CD4-positive, alpha-beta T cell treated with Interleukin-17A for 1 hour (primary cell): ENCODE results near the gene HRK.
A peak's percentile ranks its signal among the peaks of the same experiment; 100 is the strongest.

Experiments used
- DNase-seq: peaks from one replicate; pipeline ENCODE4 v3.0.0-alpha.2; 2020

Gene HRK

DNA sequence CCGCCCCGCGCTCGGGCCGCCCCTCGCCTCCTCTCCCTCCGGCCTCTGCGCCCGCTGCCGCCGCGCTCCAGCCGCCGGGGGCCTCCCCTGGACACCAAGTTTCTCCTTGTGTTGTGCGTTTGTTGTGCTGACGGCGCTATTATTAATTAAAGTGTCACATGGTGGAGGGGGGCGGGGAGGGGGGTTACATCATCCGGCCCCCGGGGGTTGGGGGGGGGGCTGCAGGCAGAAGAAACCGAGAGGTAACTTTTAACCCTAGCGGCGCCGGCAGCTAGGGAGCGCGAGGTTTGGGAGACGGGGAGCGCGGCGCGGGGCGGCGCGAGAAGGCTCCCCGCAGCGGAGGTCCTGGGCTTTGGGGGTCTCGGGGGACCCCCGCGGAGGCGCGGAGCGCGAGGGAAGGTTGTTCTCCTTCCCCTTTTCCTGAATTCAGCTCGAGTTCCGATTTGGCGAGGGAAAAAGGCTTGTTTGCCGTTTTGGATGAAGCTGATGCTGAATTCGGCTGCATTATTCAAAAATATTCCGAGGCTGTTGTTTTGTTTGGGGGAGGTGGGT lies at the start of gene HRK:
HRK (minus strand) TSS at position 117 of the 552 bp plus-strand sequence. CDS start 134 bp downstream, outside the sequence.
- no peak for DNase-seq

DNA sequence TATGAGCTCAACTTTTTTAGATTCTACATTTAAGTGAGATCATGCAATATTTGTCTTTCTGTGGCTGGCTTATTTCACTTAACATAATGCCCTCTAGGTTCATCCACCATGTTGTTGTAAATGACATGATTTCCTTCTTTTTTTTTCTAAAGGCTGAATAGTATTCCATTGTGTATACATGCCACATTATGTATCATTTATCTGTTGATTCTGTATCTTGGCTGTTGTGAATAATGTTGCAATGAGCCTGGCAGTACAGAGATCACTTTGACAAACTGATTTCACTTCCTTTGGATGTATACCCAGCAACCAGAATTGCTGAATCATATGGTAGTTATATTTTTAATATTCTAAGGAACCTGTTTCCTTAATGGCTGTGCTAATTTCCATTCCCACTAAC lies 48.6 kb upstream of the HRK start:
- no peak for DNase-seq

DNA sequence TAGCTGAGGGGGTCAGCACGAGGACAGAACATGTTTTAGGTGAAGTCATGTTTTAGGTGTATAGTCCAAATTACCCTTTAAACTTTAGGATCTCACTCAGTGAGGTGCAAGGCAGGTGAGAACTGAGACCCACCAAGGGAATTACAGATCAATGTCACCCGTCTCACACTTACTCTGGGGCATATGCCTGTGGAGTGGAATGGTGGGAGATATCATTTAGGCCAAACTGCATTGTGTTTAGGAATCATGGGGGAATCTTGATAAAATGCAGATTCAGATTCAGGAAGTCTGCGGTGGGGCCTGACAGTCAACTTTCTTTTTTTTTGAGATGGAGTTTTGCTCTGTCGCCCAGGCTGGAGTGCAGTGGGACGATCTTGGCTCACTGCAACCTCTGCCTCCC lies 47.3 kb upstream of the HRK start:
- DNase-seq: no peak

DNA sequence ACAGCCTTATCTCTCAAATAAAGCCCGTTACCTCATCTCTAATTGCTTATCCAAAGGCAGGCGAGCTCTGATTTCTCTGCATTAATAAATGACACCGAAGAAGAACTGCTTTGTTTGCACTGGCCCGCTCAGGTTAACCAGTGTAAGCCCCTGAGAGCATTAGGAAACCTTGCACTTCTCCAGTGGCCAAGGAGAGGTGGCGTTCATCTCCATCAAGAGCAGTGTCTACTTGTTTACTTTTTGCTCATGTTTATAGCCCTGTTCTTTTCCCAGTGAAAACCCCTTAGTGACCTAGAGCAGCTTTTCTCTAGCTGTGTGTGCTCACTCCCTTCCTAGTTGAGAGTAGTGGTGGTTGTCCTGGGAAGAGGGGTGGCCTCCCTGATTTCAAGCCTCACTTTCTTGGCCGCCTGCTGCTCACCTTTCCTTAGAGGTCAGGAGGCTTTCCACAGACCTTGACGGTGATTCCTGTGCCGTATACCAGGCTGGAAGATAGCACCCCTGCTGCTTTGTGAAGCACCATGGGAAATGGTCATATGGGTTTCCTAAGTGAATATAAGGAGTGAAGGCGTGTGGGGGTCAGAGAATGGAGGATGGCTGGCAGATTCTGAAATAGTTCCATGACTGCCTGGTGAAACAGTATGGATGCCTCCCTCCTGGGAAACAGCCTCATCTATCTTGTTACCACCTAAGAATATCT lies 46.2 kb upstream of the HRK start:
- DNase-seq: no peak

DNA sequence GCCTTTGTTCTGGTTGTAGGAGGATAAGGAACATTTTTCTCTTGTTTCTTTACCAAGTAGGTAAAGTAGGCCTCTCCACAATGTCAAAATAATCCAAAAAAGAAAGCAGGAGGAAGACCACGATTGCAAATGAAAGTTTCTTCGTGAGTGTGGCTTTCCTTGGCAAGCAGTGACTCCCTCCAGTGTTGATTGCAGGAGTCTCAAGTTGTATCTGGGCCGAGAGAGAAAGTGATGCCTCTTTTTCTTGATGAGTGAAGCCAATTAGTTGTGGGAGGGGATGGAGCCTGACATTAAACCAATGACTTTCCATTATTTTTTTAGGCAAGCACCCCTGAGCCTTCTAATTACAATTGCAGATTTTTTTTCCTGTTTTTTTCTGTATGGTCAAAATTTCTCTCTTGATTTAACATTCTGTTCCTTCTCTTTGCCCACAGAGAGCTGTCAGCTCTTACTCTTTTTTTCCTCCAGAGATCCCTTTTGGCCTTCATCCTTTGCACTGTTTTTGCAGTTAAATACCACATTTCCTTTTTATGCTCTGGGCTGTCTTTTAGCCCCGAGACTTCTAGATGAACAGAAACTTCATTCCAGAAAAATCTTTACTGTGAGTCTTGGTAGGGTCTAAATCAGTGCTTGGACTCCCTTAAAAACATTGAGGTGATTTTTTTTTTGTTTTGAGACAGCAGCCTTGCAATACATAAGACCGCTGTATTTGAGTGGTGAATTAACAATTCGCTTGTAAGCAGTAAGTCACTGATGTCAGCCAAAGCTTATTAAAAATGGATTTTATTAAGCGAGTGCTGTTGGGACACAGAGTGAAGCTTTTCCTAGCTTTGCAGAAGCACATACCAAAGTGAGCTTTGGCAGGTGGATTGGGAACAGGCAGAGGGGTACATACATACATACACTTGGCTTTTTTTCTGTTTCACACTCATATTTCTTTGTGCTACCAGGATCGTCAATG lies 45.3 kb upstream of the HRK start:
- no peak for DNase-seq

DNA sequence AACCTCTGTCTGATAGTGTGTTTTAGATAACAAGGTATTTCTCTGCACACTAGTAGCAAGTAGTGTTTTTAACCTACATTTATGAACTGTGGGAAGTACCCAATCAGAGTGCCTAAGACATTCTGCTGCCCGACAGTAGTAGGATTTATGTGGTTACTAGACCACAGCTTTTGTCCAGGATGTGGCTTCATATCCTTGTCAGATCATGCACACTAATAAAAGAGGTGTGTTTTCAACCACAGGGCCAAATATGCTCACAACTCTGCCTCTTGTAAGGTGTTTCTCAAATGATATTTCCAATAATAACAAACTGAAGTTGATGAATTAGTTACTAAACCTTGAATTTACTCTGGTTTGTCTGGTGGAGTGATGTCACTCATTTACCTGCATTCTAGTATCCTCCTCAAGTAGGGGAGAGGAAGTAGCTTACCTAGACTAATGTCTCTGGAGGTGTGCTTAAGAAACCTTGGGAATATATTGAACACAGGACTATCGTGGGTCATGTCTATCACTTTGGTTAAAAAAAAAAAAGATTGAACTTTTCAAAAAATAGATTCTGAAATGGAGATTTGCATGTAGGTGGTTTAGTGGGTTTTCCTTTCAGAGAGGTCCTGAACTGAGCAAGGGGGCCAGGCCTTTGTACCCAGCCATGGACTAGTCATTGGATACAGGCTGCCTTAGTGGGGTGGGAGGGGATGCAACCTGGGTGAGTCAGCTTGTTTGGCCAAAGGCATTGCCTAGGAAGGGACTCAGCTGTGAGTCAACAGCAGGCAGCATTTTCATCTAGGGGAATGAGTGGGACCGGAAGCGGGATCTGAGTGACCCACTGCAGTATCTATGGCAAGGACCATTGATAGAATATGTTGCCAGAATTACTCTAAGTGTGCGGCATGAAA lies 43.6 kb upstream of the HRK start:
- peak; percentile 87 for DNase-seq

DNA sequence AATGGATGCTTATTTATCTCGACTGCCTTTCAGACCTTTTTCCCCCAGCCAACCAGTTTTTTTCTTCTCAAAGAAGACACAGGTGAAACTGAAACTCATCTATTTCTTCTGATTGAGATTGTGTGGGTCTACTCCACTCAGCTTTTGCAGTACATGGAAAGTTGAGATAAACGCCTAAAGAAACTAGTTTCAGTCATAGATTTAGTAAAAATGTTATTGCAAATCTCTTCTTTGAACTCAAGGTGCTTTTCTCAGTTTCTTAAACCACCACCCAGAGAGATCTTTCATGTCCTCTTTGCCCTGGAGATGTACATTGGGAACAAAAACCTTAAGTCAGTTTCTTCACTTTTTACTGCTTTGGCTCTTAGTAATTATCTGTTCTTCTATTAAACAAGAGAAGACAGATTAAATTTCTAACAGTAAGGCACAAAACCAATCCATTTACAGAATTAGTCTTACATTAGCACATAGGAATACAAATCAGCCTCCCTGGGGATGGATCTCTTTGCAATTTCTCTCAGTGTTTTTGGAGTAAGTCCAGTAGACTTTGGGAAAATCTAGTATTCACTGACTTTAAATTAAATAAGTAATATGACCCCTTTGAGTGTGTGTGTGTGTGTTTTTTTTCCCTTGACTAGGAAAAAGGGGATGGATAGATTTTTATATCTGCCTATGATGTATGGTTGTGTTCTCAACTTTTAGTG lies 41.1 kb upstream of the HRK start:
- DNase-seq: peak; percentile 8

DNA sequence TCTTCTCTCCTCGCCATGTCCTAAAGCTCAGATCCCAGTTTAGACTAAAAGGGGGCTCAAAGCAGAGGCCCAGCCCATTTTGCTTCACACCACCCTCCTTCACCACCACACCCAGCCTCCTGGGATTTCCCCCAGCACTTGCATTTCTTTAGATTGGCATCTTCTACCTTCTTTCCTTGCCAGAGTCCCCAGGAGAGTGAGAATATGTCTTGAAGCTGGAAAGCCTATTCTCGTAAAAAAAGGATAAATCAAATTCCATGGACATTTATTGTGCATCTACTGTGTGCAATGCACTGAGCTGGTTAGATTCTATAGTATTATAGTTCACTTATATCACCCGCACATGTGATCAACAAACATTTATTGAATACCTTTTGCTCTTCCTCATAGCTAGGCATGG lies 39.7 kb upstream of the HRK start:
- no peak for DNase-seq

DNA sequence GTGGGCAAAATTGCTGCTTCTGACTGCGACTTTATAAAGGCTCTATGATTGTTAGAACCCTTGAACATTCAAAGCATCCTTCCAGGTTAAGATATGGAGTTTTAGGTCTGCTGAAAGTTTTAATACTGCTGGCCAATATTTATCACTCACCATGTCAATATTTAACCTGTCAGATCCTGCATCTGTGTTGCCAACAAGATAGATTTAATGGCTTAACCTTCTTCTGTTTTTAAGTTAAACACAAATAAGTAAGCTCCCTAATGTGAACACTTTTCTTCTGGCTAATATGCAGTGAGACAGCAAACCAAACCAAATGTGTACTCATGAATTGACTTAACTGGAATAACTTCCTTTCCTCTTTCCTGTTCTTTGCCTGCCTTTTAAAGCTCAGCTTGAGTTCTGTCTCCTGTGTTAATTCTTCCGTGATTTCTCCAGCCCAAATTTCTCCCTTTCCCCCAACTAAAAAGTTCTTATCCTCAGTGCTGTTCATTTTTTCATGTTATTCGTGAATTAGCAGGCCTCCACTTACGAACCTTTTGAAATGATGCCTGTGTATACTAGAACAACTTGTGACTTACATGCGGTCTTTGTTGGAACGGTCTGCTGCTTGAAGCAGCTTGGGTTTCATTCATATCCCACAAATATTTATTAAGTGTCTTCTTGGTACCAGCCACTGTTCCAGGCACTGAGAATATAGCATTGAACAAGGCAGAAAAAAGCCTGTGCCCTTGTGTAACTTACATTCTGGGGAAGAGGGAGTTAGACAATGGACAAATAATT lies 38.7 kb upstream of the HRK start:
- DNase-seq: no peak

DNA sequence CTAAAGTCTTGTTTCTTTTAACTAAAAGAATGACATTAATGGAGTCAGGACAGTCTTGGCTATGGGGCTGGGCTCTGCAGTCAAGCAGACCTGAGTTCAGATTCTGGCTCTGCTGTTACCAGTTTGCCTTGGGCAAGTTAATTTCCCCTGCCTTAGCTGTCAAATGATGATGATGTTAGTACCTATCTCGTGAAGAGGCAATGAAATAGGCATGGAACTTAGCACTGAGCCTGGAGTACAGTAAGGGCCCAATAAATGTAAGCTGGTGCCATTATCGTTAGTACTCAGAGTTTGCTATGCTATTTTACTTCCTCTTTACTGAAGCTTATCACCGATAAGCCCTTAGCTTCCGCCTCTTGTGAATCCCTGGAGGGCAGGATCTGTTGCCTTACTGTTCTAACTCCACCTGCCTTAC lies 38.0 kb upstream of the HRK start:
- no peak for DNase-seq

DNA sequence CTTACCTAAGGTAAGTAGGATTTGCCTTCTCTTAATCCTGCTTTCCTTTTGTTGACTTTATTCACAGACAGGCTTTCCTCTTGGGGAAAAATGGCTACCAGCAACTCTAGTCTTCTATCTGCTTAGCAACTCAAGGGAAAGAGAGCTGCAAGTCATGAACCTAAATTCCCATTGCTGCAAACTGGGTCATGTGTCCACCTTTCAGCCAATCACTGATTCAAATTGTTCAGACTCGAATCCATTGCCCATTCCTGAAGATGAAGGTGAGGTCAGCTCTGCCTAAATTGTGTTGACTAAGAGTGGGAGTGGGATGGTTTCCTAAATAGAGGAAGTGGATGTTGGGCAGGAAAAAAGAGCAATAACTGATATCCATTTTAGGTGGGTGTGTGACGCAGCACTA lies 37.2 kb upstream of the HRK start:
- no peak for DNase-seq

DNA sequence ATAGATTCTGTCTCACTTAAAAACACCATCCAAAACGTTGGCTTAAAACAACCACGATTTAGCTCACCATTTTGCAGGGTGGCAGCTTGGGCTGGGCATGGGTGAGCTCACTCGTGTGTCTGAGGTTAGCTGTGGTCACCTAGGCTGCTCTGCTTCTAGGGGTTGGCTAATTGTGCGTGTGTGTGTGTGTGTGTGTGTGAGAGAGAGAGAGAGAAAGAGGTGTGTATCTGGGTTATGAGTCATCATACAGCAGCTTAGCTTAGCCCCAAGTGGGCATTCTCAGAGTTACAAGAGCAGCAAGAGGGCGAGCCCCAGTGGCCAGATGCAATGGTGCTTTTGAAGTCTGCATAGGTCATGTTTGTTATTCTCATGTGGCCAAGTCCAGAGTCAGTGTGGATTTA lies 35.5 kb upstream of the HRK start:
- peak; percentile 58 for DNase-seq

DNA sequence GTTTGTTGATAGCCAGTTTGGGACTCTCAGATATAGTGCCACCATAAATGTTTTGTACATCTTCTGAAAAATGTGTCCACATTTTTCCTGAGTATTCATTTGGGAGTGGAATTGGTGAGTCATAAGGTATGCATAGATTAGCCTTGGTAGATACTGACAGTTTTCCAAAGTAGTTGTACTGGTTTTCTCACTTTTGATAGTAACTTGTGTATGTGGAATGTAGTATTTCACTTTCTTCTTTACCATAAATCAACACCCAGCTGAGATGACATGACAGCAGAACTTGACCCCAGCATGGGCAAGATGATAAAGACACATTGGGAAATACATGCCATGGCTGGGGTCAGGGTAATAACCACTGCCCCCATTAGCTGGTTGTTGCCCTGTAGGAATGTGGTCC lies 34.9 kb upstream of the HRK start:
- no peak for DNase-seq

DNA sequence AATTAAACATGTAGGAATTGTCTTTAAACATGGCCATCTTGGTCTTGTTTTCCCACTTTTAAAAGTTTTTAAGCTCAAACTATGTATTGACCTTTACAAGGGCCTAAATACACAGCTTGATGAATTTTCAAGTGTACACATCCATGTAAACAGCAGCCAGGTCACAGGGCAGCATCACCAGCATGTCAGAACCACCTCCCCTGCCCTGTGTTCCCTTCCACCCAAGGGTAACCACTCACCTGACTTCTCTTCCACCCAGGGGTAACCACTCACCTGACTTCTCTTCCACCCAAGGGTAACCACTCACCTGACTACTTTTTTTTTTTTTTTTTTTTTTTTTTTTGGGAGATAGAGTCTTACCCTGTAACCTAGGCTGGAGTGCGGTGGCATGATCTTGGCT lies 34.1 kb upstream of the HRK start:
- DNase-seq: no peak

DNA sequence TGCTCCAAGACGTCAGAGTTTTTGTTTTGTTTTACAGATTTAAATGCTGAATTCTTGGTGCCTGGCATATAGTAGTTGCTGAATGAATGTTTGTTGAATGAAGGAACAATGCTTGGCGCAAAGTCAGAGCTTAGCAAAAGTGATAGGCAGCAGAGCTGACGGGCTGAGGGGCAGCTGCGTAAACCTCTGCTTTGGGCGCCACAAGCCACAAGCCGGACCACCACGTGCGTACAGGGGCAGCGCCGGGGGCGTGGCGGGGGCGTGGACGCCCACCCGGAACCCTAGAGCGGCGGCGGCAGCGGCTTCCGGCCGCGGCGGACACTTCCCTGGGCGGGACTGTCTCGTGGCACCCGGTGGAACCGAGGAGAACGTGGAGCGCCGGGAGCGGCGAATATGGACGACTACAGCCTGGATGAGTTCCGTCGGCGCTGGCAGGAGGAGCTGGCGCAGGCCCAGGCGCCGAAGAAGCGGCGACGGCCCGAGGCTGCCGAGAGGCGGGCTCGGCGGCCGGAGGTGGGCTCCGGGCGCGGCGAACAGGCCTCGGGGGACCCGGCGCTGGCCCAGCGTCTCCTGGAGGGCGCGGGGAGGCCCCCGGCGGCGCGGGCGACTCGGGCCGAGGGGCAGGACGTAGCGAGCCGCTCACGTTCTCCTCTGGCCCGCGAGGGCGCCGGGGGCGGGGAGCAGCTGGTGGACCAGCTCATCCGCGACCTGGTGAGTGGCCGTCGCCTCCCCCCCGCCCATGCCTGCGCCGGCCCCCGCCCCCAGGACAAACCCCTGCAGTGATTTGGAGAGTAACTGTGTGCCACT lies 29.6 kb upstream of the HRK start, which contains the start of gene FBXW8:
FBXW8 (plus strand) TSS at position 306 of the 807 bp plus-strand sequence; CDS start at position 394, 88 bp downstream.
- DNase-seq: peak; percentile 63

DNA sequence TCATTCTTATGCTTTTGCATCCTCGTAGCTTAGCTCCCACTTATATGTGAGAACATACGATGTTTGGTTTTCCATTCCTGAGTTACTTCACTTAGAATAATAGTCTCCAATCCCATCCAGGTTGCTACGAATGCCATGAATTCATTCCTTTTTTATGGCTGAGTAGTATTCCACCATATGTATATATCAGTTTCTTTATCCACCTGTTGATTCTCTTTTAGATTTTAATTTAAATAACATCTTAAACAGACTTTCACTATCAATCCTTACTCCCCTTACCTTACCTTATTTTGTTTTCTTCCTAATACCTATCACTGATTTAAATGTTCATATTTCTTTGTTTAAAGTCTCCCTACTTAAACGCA lies 29.0 kb upstream of the HRK start:
- DNase-seq: no peak

DNA sequence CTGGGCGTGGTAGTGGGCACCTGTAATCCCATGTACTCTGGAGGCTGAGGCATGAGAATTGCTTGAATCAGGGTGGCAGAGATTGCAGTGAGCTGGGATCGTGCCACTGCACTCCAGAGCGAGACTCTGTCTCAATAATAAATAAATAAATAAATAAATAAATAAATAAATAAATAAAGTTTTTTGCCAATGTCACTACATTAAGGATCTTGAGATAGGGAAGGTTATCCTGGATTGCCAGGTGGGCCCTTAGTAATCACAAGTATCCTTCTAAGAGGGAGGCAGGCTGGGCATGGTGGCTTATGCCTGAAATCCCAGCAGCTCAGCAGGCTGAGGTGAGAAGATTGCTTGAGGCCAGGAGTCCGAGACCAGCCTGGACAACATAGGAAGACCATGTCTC lies 25.0 kb upstream of the HRK start:
- DNase-seq: no peak

DNA sequence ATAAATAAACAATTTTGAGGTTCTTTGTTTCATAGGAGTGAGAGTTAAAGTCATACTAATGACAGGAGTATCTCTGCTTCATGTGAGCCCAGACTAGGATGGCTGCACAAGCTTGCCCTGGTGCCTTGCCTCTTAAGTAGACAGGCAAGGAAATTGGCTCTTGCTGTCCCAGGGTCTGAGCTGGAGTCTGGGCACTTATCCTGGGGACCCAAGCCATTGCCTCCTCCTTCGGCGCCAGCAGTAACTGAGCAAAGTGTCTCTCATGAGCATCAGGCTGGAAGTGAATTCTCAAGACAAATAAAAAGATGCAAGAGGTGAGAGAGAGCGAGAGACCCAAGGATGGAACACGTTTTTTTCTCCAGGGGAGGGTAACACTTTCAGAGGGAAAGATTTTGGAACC lies 22.6 kb upstream of the HRK start:
- no peak for DNase-seq

DNA sequence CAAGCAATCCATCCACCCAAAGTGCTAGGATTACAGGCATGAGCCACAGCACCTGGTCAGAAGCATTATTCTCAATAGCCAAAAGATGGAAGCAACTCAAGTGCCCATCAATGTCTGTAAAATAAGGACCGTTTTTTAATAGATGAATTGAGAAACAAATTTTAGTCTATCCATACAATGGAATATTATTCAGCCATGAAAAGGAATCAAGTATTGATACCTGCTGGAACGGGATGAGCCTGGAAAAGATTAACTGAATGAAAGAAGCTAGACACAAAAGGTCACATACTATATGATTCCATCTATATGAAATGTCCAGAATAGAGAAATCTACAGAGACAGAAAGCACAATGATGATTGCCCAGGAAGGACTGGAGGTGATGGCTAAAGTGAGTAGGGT lies 20.4 kb upstream of the HRK start:
- no peak for DNase-seq

DNA sequence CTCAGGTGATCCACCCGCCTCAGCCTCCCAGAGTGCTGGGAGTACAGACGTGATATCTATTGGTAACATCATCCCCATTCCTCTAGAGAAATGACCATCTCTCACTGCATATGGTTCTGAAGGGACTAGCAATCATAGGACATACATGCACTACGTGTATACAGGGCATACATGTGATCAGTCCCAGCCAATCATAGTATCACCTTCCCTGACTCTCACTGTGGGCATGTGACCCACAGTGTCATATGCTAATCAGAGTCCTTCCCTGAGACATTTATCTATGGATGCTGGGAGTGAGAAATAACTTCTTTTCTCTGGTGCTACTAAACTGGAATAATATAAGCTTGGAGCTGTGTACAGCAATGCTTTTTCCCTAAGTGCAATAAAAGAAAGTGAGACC lies 17.4 kb upstream of the HRK start:
- DNase-seq: no peak
